ENCODE data around the gene CGN.
A peak's percentile ranks its signal among the peaks of the same experiment; 100 is the strongest.

The CGN gene

DNA sequence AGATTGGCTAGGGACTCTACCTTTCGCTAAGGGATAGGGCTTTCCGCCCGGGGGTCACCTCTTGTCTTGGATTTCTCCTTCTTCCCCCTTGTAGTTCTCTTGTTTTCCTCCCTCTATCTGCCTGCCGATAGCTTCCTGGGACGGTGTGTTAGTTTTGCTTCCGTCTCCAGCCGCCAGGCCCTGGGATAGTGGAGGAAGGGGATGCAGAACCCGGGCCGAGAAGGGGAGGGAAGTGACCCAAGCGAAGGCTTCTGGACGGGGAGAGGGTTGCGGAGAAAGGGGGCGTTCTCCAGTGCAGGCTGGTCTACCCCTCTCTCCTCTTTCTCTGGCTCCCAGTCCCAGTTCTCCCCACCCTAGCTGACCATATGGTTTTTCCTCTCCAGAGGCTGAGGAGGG, 29.8 kb downstream of the CGN start (continued):
- peak; percentile 97 for TF ChIP-seq PRDM10 (tag by site-specific recombination; IDR thresholded peaks at IDR 0.05)
- no peak for TF ChIP-seq ZNF274 (IDR thresholded peaks at IDR 0.05; ENCODE audit: low read length)
- TF ChIP-seq ZNF274 (tag by site-specific recombination; IDR thresholded peaks at IDR 0.05; ENCODE audit: borderline replicate concordance), result no peak
- peak; percentile 91 for TF ChIP-seq PRDM1 (tag by site-specific recombination; IDR thresholded peaks at IDR 0.05)
- no peak for TF ChIP-seq ZNF518A (tag by site-specific recombination; conservative IDR thresholded peaks at IDR 0.05; ENCODE audit: low read depth)
- no peak for TF ChIP-seq CTCF (tag by site-specific recombination; IDR thresholded peaks at IDR 0.05)
- 0 out of 2 replicates have a peak, but pooled peaks have one; percentile 47 for TF ChIP-seq ZNF701 (tag by site-specific recombination; IDR thresholded peaks at IDR 0.05)
- peak; percentile 37 for TF ChIP-seq IKZF3 (tag by site-specific recombination; IDR thresholded peaks at IDR 0.05)
- TF ChIP-seq TCF7L2 (IDR thresholded peaks at IDR 0.05; ENCODE audit: borderline replicate concordance, low read depth, low read length), result no peak
- no peak for TF ChIP-seq ZEB2 (tag by site-specific recombination; IDR thresholded peaks at IDR 0.05)
- TF ChIP-seq ZNF416 (tag by site-specific recombination; IDR thresholded peaks at IDR 0.05), result no peak
- TF ChIP-seq KLF16 (tag by site-specific recombination; IDR thresholded peaks at IDR 0.05), result no peak
- no peak for TF ChIP-seq ZNF426 (tag by site-specific recombination; IDR thresholded peaks at IDR 0.05)
- TF ChIP-seq ZBTB7A (tag by site-specific recombination; IDR thresholded peaks at IDR 0.05; ENCODE audit: low read depth), result no peak
- no peak for TF ChIP-seq ZNF501 (tag by site-specific recombination; IDR thresholded peaks at IDR 0.05)
- no peak for TF ChIP-seq EGR2 (tag by site-specific recombination; IDR thresholded peaks at IDR 0.05; ENCODE audit: low read depth)
- TF ChIP-seq TRIM28 (IDR thresholded peaks at IDR 0.05; ENCODE audit: borderline replicate concordance, low read length), result no peak
- TF ChIP-seq, protein P1, sequence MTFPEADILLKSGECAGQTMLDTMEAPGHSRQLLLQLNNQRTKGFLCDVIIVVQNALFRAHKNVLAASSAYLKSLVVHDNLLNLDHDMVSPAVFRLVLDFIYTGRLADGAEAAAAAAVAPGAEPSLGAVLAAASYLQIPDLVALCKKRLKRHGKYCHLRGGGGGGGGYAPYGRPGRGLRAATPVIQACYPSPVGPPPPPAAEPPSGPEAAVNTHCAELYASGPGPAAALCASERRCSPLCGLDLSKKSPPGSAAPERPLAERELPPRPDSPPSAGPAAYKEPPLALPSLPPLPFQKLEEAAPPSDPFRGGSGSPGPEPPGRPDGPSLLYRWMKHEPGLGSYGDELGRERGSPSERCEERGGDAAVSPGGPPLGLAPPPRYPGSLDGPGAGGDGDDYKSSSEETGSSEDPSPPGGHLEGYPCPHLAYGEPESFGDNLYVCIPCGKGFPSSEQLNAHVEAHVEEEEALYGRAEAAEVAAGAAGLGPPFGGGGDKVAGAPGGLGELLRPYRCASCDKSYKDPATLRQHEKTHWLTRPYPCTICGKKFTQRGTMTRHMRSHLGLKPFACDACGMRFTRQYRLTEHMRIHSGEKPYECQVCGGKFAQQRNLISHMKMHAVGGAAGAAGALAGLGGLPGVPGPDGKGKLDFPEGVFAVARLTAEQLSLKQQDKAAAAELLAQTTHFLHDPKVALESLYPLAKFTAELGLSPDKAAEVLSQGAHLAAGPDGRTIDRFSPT (tag by site-specific recombination; IDR thresholded peaks at IDR 0.05), result no peak
- no peak for TF ChIP-seq ZNF776 (tag by site-specific recombination; IDR thresholded peaks at IDR 0.05; ENCODE audit: borderline replicate concordance)
- TF ChIP-seq MZF1 (tag by site-specific recombination; IDR thresholded peaks at IDR 0.05; ENCODE audit: borderline replicate concordance), result no peak
- TF ChIP-seq, protein P2, sequence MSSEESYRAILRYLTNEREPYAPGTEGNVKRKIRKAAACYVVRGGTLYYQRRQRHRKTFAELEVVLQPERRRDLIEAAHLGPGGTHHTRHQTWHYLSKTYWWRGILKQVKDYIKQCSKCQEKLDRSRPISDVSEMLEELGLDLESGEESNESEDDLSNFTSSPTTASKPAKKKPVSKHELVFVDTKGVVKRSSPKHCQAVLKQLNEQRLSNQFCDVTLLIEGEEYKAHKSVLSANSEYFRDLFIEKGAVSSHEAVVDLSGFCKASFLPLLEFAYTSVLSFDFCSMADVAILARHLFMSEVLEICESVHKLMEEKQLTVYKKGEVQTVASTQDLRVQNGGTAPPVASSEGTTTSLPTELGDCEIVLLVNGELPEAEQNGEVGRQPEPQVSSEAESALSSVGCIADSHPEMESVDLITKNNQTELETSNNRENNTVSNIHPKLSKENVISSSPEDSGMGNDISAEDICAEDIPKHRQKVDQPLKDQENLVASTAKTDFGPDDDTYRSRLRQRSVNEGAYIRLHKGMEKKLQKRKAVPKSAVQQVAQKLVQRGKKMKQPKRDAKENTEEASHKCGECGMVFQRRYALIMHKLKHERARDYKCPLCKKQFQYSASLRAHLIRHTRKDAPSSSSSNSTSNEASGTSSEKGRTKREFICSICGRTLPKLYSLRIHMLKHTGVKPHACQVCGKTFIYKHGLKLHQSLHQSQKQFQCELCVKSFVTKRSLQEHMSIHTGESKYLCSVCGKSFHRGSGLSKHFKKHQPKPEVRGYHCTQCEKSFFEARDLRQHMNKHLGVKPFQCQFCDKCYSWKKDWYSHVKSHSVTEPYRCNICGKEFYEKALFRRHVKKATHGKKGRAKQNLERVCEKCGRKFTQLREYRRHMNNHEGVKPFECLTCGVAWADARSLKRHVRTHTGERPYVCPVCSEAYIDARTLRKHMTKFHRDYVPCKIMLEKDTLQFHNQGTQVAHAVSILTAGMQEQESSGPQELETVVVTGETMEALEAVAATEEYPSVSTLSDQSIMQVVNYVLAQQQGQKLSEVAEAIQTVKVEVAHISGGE (tag by site-specific recombination; conservative IDR thresholded peaks at IDR 0.05; ENCODE audit: low read depth), result no peak

Data from HEK293 (cell line).